BE2C (cell line): ENCODE measurements around the gene MALRD1.

Experiments
- DNase-seq: peaks from one replicate; pipeline ENCODE4 v3.0.0-alpha.2; 2020
- H3K27me3 ChIP-seq: fragments of 250-450 bp; sonication (Bioruptor Pico); 2 replicates; pipeline ENCODE4 v1.5.1; 2020; ENCODE audit warnings: mild to moderate bottlenecking
- H3K36me3 ChIP-seq: fragments of 250-450 bp; sonication (Bioruptor Pico); 2 replicates; pipeline ENCODE4 v1.5.1; 2020; ENCODE audit warnings: mild to moderate bottlenecking
- H3K4me1 ChIP-seq: fragments of 250-450 bp; sonication (Bioruptor Pico); 2 replicates; pipeline ENCODE4 v1.5.1; 2020
- H3K4me3 ChIP-seq: 2 replicates; pipeline ENCODE4 v1.5.1; 2011; ENCODE audit warnings: low read depth, low read length
- H3K9me3 ChIP-seq: fragments of 250-450 bp; sonication (Bioruptor Pico); 2 replicates; pipeline ENCODE4 v1.5.1; 2020
- CTCF ChIP-seq: IDR thresholded peaks from 2 replicates; pipeline ENCODE4 v1.5.1; 2012; ENCODE audit warnings: mild to moderate bottlenecking, low read depth, low read length

Gene MALRD1

GRCh38 chr10:19169041-19169440 is 120.4 kb downstream of the MALRD1 start:
- no peak for TF ChIP-seq CTCF
- DNase-seq = no peak

DNA sequence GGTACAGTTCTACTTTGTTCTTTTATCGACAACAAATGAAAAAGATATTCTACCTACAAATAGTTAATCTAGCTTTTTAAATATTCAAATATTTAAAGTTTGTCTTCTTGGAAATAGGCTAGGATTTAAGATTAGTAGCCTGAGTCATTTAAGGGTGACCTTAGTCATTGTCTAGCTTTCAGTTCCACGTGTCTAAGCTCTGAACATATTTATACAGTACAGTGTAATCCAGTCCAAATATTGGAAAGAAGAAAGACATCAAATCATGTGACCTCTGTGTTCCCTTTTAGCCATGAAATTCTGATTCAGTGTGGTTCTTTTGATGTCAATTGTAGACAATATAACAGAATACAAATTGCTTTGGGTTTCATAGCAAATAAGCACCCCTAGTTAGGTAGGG is 121.1 kb downstream of the MALRD1 start:
- no peak for TF ChIP-seq CTCF
- no peaks in the 10 kb centered on the region for H3K36me3 ChIP-seq
- DNase-seq = no peak
- H3K9me3 ChIP-seq = no peaks in the 10 kb centered on the region
- H3K4me3 ChIP-seq = no peak overlapping the region
- no peaks in the 10 kb centered on the region for H3K4me1 ChIP-seq
- no peaks in the 10 kb centered on the region for H3K27me3 ChIP-seq

More at GRCh38 chr10:19169041-19169440, 120.4 kb downstream of the MALRD1 start:
- H3K27me3 ChIP-seq = no peaks in the 10 kb centered on the region
- no peak overlapping the region for H3K4me3 ChIP-seq
- H3K4me1 ChIP-seq = no peaks in the 10 kb centered on the region
- H3K36me3 ChIP-seq = no peaks in the 10 kb centered on the region
- H3K9me3 ChIP-seq = no peaks in the 10 kb centered on the region

DNA sequence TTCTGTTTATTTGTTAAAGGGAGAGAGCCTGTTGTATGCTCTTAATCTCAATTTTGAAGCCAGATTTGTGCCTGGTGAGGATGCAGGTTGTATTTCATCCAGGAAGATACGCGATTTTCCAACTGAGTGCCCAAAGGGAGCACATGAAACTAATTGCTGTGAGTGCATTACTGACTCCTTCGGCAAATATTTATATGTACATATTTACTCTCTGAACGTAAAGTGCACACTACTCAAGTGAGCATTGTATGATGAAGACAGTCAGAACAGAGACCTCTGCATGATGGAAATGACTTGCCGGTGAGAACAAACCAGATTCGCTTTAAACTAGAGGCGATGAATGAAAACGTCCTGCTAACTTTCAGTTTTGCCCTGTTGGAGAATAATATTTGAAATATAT is 130.1 kb downstream of the MALRD1 start:
- no peaks in the 10 kb centered on the region for H3K36me3 ChIP-seq
- no peaks in the 10 kb centered on the region for H3K4me1 ChIP-seq
- no peaks in the 10 kb centered on the region for H3K9me3 ChIP-seq
- no peak for DNase-seq
- no peaks in the 10 kb centered on the region for H3K27me3 ChIP-seq
- TF ChIP-seq CTCF = no peak
- no peak overlapping the region for H3K4me3 ChIP-seq

DNA sequence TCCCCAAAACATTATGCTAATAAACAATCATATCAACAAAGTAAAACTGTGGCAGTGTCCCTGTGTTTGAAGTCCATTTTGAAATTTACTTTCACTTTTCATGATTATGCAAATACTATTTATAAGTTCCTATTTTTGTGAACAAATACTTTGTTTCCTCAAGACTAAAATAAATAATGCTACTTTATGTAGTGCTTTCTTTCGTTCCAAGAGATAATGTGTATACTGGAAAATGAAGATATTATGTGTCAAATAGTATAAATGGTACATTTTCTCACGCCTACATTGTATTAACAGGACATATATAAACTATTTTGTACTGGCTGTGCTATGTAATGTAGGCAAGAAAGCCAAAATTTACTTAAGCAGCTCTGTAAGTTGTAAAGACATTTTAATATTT is 136.3 kb downstream of the MALRD1 start:
- Histone ChIP-seq H3K9me3 (no peaks in the 10 kb centered on the region), H3K4me1 (no peaks in the 10 kb centered on the region), H3K27me3 (no peaks in the 10 kb centered on the region), H3K4me3 (no peak overlapping the region), H3K36me3 (no peaks in the 10 kb centered on the region)
- DNase-seq = no peak
- no peak for TF ChIP-seq CTCF

GRCh38 chr10:19194866-19195265 is 146.3 kb downstream of the MALRD1 start:
- H3K9me3 ChIP-seq = no peaks in the 10 kb centered on the region
- no peak overlapping the region for H3K4me3 ChIP-seq
- no peaks in the 10 kb centered on the region for H3K27me3 ChIP-seq
- no peak for TF ChIP-seq CTCF
- no peaks in the 10 kb centered on the region for H3K4me1 ChIP-seq
- DNase-seq = no peak
- H3K36me3 ChIP-seq = no peaks in the 10 kb centered on the region

DNA sequence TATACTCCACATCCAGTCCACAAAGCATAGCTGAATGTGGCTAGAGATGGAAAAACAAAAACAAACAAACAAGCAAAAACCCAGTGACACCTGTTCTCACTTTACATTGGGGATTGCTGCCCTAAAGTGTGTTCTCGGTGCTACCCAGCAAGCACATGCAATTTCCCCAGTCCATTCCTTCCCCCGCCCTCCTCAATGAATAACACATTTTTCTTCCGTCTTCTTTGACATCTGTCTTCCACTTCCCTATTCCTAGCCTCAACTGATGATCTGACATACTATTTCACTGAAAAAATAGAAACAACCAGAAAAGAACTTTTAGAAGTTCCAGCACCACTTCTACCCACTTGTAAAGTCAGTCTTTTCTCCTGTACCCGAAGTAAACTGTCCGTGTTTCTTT is 147.1 kb downstream of the MALRD1 start:
- Histone ChIP-seq H3K36me3 (no peaks in the 10 kb centered on the region), H3K27me3 (no peaks in the 10 kb centered on the region), H3K4me1 (no peaks in the 10 kb centered on the region), H3K9me3 (no peaks in the 10 kb centered on the region), H3K4me3 (no peak overlapping the region)
- TF ChIP-seq CTCF = no peak
- no peak for DNase-seq
